ENCODE results near the gene TNC. TPM values are rescaled to one million over a fixed set of nuclear protein-coding genes. Genes with fewer than 3 reads are reported as not detected.

TNC gene
- polyA plus RNA-seq, 3 donors, result 0.45 to 9.8 (median 1.9) TPM

DNA sequence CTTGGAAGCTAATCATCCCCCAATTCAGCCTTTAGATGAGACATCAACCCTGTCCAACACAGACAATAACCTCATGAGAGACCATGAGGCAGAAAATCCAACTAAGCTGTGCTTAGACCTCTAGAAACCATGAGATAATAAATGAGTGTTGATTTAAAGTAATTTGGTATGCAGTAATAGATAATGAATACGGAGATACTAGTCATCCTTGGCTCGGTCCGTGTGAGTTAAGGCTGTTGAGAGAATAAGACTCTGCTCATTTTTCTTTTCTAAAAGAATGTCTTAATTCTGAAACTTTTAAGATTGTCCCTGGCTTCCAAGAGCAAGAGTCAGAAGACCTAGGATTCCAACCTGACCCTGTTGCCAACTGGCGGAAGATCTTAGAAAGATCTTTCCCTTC is 6.1 kb downstream of the TNC start:
- no peak overlapping the region for H3K27ac ChIP-seq (ENCODE audit: low read depth, low read length)
- WGBS, 3 donors, result 60 to 68% (median 62%) methylated on average over 4 of the region's 4 CpGs

DNA sequence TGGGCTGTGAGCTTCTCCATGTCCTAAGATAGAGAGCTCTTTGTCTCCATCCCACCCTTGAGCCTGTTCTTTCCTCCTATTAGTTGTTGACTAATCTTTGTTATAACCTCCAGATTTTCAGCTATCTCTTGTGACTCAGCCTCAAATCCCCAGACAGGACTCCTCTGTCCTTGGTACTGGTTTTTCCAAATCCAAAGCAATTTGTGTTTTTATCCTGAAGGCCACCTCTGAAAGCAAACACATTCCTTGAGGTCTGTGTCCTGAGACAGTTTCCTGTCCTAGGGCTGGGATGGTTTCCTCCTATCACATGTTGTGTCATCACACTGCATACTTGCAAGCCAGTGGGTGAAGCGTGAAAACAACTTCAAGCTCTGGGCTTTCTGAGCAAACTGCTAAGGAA is 8.5 kb downstream of the TNC start:
- H3K27ac ChIP-seq (ENCODE audit: low read depth, low read length), result no peak overlapping the region
- WGBS, 3 donors, result 74 to 91% (median 80%) methylated on average over 1 of the region's 1 CpG

- H3K27ac ChIP-seq (ENCODE audit: low read depth, low read length), result no peak overlapping the region
- WGBS, 3 donors, result 40 to 80% (median 79%) methylated on average over 2 of the region's 2 CpGs
These were observed 10.3 kb downstream of the TNC start for GRCh38 chr9:115107701-115108100.

- 30 to 54% (median 32%) methylated on average over 2 of the region's 2 CpGs for WGBS, 3 donors
- H3K27ac ChIP-seq (ENCODE audit: low read depth, low read length), result no peak overlapping the region
These were observed 11.3 kb downstream of the TNC start for GRCh38 chr9:115106642-115107041.

GRCh38 chr9:115106001-115106400 is 12.0 kb downstream of the TNC start:
- H3K27ac ChIP-seq (ENCODE audit: low read depth, low read length), result no peak overlapping the region
- 30 to 81% (median 81%) methylated on average over 1 of the region's 1 CpG for WGBS, 3 donors

- 64 to 76% (median 65%) methylated on average over 4 of the region's 4 CpGs for WGBS, 3 donors
- no peak overlapping the region for H3K27ac ChIP-seq (ENCODE audit: low read depth, low read length)
These were observed 13.0 kb downstream of the TNC start for GRCh38 chr9:115104908-115105307.

GRCh38 chr9:115103746-115104477 is 14.0 kb downstream of the TNC start:
- WGBS, 3 donors, result 74 to 78% (median 77%) methylated on average over 3 of the region's 3 CpGs
- no peak overlapping the region for H3K27ac ChIP-seq (ENCODE audit: low read depth, low read length)

GRCh38 chr9:115099901-115100300 is 18.1 kb downstream of the TNC start:
- H3K27ac ChIP-seq (ENCODE audit: low read depth, low read length), result no peak overlapping the region
- 46 to 69% (median 50%) methylated on average over 1 of the region's 1 CpG for WGBS, 3 donors

- 27 to 56% (median 42%) methylated on average over 5 of the region's 5 CpGs for WGBS, 3 donors
- H3K27ac ChIP-seq (ENCODE audit: low read depth, low read length), result no peak overlapping the region
These were observed 19.6 kb downstream of the TNC start for GRCh38 chr9:115098226-115098965.

- 84 to 89% (median 86%) methylated on average over 2 of the region's 2 CpGs for WGBS, 3 donors
- no peak overlapping the region for H3K27ac ChIP-seq (ENCODE audit: low read depth, low read length)
These were observed 24.4 kb downstream of the TNC start for GRCh38 chr9:115093520-115093919.

GRCh38 chr9:115090486-115090885 is 27.5 kb downstream of the TNC start:
- 78 to 92% (median 91%) methylated on average over 9 of the region's 9 CpGs for WGBS, 3 donors
- H3K27ac ChIP-seq (ENCODE audit: low read depth, low read length), result no peak overlapping the region

DNA sequence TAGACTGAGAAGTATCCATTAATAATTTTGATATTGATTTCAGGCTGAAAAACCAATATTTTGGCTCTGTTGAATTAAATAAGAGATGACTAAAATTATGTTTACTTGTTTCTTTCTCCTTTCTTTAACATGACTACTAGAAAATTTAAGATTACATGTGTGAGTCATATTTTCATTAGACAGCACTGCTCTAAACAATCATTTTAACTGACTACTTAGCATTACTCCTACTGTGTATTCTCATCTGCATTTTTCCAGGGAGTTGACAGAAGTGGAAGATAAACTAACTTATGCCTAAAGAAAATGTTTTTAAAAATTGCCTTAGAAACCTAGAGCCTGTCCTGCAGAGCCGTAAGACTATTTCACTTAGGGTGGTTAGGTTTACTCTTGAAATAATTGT is 29.1 kb downstream of the TNC start:
- 84 to 91% (median 88%) methylated on average over 1 of the region's 1 CpG for WGBS, 3 donors
- no peak overlapping the region for H3K27ac ChIP-seq (ENCODE audit: low read depth, low read length)

DNA sequence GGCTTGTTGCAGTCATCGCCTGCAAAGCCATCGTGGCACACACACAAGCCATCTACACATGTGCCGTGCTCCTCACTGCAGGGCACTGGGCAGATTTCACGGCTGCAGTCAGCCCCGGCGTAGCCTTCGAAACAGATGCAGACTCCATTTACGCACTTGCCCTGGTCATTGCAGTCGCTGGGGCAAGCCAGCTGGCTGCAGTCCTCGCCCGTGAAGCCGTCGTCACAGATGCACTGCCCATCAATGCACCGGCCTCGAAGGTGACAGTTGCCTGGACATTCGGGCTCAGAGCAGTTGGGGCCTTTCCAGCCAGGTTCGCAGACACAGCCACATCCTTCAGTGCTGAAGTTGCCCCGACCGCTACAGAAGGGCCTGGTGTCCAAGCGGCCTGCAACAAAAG is 31.1 kb downstream of the TNC start:
- no peak overlapping the region for H3K27ac ChIP-seq (ENCODE audit: low read depth, low read length)
- 93 to 96% (median 94%) methylated on average over 20 of the region's 20 CpGs for WGBS, 3 donors

DNA sequence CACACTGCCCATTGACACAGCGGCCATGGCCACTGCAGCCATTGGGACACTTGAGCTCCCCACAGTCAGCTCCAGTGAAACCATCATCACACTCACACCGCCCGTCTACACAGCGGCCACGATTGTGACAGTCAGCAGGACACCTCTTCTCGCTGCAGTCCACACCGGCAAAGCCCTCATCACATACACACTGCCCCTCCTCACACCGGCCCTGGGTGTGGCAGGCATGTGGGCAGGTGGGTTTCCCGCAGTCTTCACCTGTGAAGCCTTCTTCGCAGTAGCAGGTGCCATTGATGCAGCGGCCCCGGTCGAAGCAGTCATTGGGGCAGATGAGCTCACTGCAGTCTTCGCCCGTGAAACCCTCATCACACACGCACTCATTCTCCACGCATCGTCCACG is 31.5 kb downstream of the TNC start:
- H3K27ac ChIP-seq (ENCODE audit: low read depth, low read length), result no peak overlapping the region
- WGBS, 3 donors, result 92 to 98% (median 96%) methylated on average over 19 of the region's 19 CpGs

DNA sequence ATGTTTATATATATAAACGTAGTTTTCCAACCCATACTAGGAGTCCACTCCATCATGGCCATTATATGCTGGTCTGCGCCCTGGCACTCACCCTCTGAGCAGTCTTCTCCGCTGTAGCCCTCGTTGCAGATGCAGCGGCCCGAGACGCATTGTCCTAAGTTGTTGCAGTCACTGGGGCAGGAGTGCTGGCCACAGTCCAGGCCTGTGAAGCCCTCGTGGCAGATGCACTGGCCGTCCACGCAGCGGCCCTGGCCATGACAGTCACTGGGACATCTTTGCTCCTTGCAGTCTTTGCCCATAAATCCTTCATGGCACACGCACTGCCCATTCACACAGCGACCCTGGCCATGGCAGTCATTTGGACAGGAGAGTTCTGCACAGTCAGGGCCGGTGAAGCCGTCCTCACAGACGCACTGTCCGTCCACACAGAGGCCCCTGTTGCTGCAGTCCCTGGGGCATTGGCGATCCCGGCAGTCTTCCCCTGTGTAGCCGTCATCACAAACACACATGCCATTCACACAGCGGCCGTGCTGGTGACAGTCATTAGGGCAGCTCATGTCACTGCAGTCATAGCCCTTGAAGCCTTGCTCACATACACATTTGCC is 32.1 kb downstream of the TNC start:
- 85 to 89% (median 87%) methylated on average over 22 of the region's 22 CpGs for WGBS, 3 donors
- H3K27ac ChIP-seq (ENCODE audit: low read depth, low read length), result no peak overlapping the region

- H3K27ac ChIP-seq (ENCODE audit: low read depth, low read length), result no peak overlapping the region
- WGBS, 3 donors, result 75 to 91% (median 86%) methylated on average over 3 of the region's 3 CpGs
These were observed 33.2 kb downstream of the TNC start for GRCh38 chr9:115084709-115085108.

GRCh38 chr9:115084157-115084556 is 33.8 kb downstream of the TNC start:
- H3K27ac ChIP-seq (ENCODE audit: low read depth, low read length), result no peak overlapping the region
- WGBS, 3 donors, result 76 to 93% (median 90%) methylated on average over 12 of the region's 12 CpGs

- H3K27ac ChIP-seq (ENCODE audit: low read depth, low read length), result no peak overlapping the region
These were observed 37.7 kb downstream of the TNC start for GRCh38 chr9:115080242-115080641.

GRCh38 chr9:115079156-115079555 is 38.8 kb downstream of the TNC start:
- 65 to 91% (median 88%) methylated on average over 3 of the region's 3 CpGs for WGBS, 3 donors
- no peak overlapping the region for H3K27ac ChIP-seq (ENCODE audit: low read depth, low read length)

More at GRCh38 chr9:115080242-115080641, 37.7 kb downstream of the TNC start:
- 79 to 86% (median 85%) methylated on average over 3 of the region's 3 CpGs for WGBS, 3 donors
